Fibroblast of lung (primary cell): ENCODE results near the gene SFTA2.

Source experiments
- EZH2 ChIP-seq: IDR thresholded peaks from 2 replicates; pipeline ENCODE4 v1.5.1; 2012; ENCODE audit warnings: low read length, control low read depth, mild to moderate bottlenecking; ENCODE audit errors: missing control alignments
- TF ChIP-seq, protein P1 (sequence below), 2 donors: IDR thresholded peaks in 1 of 2; conservative IDR thresholded peaks in 1 of 2; 1 replicate in 1 of 2; 2 replicates in 1 of 2; pipeline ENCODE4 v1.5.1; 2011 to 2012; ENCODE audit warnings: low read length in 2 of 2, control low read depth in 1 of 2, inconsistent platforms in 1 of 2, low read depth in 1 of 2, mild to moderate bottlenecking in 1 of 2

DNA sequence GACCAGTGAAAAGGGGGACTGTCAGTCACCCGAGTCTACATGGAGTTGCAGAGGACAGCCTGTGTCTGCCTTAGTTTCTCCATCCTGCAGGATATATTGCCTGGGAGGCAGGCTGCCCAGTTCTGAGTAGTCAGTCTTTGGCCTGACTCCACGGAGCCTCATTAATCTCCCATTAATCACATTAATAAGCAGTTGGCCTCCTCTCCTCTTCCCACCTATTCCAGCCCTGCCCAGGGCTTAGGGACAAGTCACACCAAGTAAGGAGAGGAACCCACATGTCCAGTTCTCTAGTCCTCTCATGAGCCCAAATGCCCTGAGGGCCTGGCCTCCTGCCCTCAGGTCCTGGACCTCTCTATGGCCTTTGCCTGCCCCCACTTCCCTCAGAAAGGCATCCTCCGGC, 7.5 kb upstream of the SFTA2 start:
- TF ChIP-seq, protein P1, sequence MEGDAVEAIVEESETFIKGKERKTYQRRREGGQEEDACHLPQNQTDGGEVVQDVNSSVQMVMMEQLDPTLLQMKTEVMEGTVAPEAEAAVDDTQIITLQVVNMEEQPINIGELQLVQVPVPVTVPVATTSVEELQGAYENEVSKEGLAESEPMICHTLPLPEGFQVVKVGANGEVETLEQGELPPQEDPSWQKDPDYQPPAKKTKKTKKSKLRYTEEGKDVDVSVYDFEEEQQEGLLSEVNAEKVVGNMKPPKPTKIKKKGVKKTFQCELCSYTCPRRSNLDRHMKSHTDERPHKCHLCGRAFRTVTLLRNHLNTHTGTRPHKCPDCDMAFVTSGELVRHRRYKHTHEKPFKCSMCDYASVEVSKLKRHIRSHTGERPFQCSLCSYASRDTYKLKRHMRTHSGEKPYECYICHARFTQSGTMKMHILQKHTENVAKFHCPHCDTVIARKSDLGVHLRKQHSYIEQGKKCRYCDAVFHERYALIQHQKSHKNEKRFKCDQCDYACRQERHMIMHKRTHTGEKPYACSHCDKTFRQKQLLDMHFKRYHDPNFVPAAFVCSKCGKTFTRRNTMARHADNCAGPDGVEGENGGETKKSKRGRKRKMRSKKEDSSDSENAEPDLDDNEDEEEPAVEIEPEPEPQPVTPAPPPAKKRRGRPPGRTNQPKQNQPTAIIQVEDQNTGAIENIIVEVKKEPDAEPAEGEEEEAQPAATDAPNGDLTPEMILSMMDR (conservative IDR thresholded peaks at IDR 0.05 in 1 of 2, IDR thresholded peaks at IDR 0.05 in 1 of 2; ENCODE audit: low read depth in 1 of 2, low read length in 2 of 2), result no peak
- no peak for TF ChIP-seq EZH2
